Measurements from ENCODE around the gene PCDH15.
"Not testable (repeated sequence)": the region's sequence is repeated elsewhere in the genome, so short reads cannot be mapped to it uniquely, and the experiment has no call there.

Gene PCDH15

DNA sequence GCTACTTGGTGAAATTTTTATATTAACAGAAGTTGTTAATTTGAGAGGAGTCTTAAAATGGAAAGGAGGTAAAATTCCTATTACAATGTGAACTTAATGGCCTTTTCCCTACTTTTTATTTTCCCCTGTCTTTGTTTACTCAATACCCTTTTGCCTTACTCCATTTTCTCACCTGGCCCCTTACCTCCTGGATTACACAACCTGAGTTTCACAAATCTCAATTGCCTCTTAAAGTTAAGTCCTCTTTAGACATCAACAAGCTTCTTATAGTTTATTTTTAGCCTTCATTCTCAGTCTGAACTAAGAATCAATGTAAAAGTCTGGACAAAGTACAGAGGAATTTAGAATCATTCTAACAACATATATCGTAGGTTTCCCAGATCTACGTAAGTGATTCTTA lies 247.0 kb downstream of the PCDH15 start:
- no peak for DNase-seq (ENCODE audit: low read depth)

DNA sequence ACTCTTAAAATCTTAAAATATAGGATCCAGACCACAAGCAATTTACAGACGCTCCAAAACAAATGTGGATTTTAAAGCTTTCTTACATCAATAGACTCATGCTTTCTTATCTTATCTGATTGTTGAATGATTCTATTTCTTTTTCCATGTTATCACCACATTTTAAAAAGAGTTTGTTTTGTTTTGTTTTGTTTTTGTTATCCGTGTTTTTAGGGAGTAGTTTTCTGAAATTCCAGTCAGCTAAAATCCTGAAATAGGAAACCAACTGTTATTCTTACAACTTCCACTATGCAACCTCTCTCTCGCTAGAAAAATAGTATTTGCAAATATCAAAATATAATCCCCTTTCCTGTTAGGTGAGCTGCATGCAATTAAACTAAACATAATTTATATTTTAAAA lies 251.0 kb downstream of the PCDH15 start:
- DNase-seq (ENCODE audit: low read depth), result no peak

DNA sequence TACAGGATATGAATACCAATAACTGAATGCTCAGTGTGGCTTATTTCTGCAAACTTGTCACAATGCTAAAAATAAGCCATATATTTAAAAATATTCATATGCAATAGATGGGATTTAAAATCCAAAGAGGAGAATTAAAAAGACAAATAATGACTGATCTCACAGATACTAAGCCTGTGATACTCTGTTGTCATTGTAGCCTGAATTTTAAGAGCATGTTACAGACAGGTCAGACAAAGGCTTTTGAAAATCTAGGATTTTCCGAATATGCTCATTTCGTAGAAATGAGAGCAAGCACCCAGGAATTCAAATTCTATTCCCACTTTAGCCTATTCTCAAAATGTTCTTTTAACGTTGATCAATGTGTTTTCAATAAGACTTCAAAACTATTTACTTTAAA lies 269.7 kb downstream of the PCDH15 start:
- DNase-seq (ENCODE audit: low read depth), result no peak

DNA sequence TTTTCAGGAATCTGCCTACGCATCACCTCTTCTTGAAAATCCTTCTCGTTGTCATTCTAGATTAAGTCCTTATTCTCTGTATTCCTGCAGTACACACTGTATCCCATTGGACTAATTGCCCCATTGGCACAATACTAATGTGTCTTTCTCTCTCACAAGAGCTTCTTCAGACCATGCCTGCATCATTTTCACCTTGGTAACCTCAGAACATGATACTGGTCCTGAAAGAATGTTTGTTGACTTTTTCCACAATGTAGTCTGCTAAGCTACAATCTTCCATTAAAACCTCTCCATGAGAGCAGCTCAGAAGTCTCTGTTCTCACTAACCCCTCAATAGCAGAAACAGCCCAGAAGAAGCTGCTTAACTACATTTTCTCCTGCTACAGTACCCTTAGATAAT lies 270.7 kb downstream of the PCDH15 start:
- DNase-seq (ENCODE audit: low read depth), result no peak

DNA sequence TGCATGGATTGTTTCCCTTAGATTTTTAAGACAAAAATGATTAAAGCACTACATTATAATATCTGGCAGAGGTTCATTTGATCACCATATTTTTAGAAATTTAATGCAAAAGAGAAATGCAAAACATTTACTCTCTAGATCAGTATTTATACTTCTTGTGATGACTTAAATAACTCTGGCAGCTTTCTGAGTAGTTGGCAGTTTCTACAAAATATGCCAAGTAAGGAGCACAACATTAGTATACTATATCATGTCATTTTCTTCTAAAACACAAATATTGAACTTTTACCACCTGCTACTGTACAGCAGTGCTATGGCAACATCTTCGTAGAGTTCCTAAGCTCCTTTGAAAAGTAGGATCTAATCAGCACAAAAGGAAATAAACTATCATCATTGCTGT lies 275.2 kb downstream of the PCDH15 start:
- DNase-seq (ENCODE audit: low read depth), result no peak

DNA sequence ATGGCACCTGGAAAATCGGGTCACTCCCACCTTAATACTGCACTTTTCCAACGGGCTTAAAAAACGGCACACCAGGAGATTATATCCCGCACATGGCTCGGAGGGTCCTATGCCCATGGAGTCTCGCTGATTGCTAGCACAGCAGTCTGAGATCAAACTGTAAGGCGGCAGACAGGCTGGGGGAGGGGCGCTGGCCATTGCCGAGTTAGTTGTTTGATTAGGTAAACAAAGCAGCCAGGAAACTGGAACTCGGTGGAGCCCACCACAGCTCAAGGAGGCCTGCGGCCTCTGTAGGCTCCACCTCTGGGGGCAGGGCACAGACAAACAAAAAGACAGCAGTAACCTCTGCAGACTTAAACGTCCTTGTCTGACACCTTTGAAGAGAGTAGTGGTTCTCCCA lies 285.8 kb downstream of the PCDH15 start:
- not testable (repeated sequence) for DNase-seq (ENCODE audit: low read depth)

DNA sequence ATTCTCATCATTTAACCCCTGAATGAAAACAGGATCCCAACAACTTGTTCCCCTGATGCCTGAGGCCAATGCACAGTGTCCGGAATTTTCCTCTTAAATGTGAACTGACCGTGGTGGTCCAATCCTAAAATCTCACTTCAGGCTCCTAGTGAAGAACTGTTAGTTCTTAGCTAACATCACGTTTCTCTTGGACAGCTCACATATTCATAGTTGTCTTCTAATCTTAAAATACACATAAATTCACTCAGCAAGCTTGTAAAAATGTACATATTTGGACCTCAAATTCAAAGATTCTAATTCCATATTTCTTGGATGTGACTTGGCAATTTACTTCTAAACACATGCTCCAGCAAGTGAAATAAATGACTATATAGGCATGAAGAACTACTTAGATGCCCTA lies 297.2 kb downstream of the PCDH15 start:
- DNase-seq (ENCODE audit: low read depth), result no peak

DNA sequence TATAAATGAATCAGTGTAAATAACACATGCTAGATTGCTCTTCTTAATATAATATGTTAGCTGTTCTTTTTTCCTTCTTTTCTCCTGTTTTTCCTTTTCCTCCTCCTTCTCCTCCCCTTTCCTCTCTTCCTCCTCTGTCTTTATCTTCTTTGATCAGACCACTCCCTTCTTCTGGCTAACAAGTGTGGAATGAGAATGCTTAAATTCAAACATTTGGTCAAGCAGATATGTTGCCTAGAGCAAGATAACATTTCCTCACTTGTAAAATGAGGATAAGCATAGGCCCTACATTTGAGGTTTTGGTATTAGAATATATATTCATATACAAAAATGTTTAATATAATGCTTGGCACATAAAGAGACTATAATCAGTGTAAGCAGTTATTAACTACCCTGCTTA lies 299.1 kb downstream of the PCDH15 start:
- no peak for DNase-seq (ENCODE audit: low read depth)

DNA sequence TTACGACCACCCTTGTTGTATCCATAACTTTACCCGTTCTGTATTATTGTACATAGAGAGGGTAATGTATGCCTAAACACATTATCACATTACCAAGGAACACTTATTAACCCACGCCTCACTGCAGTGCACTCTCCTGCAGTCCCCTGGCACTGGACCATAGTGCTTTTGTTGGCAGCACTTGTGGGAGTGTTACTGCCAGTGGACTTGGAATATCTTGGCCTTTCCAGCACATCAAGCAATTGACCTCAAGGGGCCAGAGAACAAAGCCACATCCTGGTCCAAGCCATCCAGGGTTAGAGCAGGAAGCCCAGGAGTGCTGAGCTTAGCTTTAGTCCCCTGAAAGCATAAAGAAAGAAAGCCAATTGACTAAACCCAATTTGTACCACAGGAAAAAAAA lies 304.2 kb downstream of the PCDH15 start:
- DNase-seq (ENCODE audit: low read depth), result no peak

DNA sequence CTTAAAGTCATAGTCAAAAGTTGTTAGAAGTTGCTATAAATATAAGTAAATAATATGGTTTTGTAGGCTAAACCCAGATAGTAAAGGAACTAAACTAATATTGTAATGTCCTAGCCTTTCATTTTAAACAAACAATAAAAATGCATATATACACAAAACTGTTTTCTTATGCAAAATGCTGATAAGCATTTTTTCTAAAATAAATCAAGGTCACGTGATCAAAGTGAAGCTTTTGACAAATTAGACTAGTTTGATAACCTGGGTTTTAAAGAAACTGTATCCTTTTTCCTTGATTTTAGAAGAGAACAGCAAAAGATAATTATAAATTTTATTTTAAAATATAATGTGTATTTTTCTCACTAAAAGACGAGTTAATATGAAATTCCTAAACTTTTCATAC lies 313.3 kb downstream of the PCDH15 start:
- DNase-seq (ENCODE audit: low read depth), result no peak

DNA sequence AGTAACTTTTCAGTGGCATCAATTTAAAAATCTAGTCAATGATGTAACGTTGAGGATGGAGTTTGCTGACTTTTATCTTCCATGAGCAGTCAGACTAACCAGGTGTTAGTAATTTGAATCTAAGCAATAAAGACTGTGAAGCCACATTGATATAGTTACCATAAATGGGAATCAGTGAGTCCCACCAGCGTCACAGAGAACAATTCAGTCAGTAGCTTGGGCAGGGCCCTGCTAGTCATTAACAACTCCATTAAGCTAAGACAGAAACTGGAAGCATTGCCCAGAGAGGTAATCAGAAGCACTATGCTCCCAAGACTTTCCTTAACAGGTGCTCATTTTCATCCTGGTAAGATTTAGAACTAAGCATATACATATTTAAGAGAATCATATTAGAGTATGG lies 315.1 kb downstream of the PCDH15 start:
- no peak for DNase-seq (ENCODE audit: low read depth)

DNA sequence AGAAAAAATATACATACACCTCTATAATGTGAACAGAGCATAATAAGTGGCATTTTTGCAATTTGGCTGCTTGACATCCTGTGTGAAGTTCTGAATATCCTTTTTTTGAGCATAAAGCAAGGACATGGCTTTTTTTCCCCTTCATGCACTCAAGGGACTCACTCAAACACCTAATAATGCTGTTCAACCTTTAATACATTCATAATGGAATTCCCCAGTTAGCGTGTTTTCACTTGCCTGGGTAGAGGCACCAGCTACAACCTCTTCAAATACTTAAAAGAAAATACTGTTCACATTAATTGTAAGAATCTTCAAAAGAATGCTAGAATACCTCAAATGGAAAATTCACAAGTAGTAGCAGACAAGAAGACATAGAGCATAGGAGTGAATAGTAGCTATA lies 316.8 kb downstream of the PCDH15 start:
- no peak for DNase-seq (ENCODE audit: low read depth)

DNA sequence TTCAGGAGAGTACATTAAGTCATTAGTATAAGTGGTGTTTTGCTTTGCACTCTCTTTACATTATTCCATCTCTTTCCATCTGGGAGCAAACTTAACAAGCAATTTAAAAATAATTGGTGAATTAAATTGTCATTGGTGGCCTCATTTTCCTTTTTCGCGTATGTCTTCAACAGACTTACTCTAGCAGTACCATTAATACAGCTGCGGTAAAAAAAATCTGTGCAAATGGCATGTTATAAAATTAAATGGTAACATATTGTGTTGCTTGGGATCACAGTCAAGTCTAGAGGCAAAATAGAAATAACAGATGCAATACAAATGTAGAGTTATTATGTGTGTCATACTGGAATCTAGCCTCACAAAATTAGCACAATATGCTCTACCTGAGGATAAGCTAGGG lies 322.4 kb downstream of the PCDH15 start:
- DNase-seq (ENCODE audit: low read depth), result no peak

DNA sequence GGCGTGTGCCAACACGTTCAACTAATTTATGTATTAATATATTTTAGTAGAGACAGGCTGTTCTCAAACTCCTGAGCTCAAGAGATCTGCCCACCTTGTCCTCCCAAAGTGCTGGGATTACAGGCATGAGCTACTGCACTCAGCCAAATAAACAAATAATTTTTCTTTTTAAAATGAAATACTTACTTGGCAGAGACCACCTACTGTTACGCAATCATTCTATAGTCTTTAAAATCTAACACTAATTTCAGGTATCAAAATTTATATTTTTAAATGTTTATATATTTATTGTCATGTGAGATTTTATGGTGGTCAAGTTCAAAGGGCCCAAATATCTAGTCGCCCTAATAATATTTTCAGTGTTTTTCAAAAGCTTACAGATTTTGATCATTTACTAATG lies 323.3 kb downstream of the PCDH15 start:
- DNase-seq (ENCODE audit: low read depth), result no peak

DNA sequence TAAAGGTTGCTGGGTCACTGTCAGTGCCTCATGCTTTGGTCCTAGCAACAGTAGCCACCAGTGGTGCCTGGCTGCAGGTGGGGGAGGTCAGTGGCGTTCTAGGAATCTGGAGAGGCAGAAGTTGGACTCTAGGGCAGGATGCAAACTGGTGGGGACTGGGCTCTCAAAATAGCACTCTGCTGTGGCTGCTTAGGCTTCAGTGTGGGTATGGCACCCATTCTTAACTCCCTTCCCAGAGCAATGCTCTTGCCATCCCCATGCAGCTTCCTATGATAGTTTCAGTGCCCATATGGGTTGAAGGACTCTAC lies 330.8 kb downstream of the PCDH15 start:
- no peak for DNase-seq (ENCODE audit: low read depth)

DNA sequence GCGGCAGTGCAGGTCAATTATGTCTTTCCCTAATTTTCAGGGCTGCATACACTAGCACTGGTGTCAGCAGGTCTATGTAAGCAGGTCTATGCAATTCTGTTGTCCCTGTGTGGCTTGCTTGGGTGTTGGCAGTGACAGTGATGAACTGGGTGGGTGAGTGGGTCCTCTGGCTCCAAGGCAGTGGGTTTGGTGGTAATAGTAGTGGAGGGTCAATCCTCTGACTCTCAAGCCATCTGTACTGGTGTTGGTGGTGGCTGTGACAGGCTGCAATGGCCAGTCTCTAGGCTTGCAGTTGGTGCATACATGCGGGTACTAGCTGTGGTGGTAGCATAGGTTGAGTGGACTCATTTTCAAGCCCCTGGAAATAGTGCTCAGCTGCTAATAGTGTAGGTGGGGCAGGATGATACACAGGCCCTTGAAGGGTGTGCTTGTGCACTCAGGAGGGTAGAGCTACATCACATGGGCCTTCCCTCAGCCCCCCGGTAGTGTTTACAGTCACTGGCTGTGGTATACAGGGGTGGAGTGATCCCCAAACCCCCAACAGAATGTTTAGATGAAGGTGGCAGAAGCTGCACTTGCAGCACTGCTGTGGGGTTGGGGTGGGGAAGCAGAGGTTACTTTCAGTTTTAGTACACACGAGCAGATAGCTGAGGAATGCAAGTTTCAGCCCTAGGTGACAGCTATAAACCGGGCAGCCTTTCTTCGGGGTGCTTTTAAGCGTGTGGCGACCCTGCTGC lies 331.3 kb downstream of the PCDH15 start:
- no peak for DNase-seq (ENCODE audit: low read depth)

DNA sequence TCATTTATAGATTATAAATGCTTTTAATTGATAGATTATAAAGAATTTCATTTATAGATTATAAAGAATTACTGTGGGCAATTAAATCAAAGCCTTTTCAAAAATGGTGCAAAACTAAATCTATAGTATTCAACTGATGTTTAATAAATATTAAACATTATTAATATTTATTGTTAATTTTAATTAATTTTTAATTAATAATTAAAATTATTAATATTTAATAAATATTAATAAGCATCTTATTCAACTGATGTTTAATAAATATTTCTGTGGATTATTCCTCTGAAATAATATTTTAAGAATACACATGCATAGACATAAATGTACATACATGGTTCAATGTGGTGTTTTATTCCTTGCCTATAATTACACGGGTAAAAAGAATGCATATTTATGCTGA lies 346.8 kb downstream of the PCDH15 start:
- no peak for DNase-seq (ENCODE audit: low read depth)

DNA sequence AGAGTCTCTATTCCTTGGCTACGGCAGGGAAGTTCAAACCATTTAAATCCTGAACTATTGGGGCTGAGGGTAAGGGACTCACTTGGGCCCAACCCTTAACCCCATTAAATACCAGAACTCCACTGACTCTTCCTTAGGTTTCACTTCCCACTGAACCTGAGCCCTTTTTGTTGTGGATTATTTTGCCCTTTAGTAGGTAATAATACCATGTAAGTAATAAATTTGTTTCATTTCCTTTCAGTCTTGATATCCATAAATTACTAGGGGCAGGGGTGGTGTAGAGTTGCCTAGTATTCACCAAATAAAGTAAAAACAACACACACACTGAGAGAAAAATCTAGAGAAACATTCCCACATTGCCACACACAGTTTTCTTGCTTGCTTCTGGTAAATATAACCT lies 352.0 kb downstream of the PCDH15 start:
- no peak for DNase-seq (ENCODE audit: low read depth)

DNA sequence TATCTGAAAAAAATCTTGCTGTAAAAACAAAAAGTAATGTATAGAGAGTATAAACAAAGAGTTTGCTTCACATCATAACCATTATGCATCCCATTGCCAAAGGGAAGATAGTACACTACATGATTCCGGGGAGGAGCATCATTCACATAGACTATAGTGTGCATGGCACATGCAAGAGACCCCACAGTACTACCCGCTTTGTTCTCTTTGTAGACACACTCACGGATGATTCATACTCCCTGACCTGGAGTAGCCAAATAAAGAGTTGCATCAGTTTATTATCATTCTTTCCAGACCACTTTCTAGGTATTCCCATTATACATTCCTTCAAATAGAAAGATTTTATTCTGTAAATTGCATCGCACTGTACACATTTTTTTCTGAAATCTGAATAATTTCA lies 356.9 kb downstream of the PCDH15 start:
- no peak for DNase-seq (ENCODE audit: low read depth)

DNA sequence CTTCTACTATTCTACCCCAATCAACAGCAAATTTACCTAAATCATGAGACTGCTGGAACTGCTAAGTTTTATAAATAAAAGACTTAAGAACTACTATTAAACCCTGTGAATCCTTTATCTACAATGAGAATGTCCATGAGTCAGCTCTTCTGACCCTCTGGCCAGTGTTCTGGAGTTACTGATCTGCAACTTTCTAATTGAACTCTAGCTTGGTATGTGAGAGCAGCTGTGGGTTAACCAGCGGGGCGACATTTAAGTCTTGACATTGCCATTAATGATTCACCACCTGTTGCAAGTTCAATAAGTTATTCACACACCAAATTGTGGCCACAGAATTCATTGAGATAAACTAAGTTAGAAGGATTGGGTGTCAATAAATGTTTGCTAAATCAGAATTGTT lies 359.8 kb downstream of the PCDH15 start:
- DNase-seq (ENCODE audit: low read depth), result no peak

DNA sequence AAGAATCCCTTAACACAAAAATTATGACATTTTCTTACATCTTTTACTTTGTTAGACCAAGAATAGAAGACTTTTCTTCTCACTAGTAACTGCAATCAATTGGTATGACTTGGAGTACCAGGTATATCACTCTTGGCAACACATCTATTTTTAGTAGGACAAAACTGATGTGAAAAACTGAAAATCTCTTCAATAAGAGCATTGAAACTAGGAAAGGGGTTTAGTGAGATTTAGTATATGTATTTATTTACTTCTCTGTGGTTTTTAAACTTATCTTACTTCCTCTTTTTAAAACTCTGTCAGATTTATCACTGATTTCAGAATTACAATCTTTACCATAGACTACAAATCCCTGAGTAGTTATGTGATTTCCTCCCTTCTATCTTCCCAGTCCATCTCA lies 366.2 kb downstream of the PCDH15 start:
- DNase-seq (ENCODE audit: low read depth), result no peak

DNA sequence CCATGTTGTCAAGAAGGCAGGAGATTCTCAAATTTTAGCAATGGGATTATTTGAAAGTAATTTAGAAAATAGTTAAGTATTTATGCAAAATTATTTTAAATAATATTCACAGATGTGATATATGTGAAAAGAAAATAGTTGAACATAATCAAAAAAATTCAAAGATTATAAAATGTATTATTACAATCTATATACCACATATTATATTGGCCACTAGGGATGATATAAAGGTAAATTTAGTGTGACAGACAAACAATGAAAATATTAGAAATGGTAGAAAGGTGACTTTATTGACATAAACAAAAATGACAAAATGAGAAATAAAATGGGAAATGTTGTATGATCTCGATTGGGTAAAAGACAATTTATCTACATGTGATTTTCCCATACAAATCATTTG lies 385.5 kb downstream of the PCDH15 start:
- no peak for DNase-seq (ENCODE audit: low read depth)

DNA sequence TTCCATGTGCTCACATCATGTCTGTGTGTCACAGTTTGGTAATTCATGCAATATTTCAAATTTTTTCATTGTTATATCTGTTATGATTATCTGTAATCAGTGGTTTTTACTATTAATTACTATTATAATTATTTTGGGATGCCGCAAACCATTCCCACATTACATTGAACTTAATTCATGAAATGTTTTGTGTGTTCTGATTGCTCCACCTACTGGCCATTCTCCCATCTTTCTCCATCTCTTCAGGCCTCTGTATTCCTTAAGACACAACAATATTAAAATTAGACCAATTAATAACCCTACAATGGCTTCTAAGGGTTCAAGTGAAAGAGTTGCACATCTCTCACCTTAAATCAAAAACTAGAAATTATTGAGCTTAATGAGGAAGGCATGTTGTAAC lies 398.5 kb downstream of the PCDH15 start:
- no peak for DNase-seq (ENCODE audit: low read depth)

DNA sequence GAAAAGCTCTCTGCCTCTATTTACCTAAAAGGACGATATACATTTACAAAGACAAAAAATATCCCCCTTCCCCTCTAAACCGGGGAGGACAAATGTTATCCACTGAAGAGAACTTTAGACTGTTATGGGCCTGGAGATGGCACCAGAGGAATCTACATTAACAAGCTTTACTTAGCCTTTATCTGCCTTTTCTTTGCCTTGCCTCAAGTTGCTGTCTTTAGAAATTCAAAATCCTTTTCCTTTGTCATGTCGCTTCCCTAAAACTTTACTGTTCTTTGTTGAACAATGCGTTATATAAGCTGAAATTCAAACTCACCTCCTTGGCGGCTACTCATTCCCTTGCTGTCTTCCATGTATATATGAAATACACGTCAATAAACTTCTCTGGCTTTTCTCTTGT lies 405.0 kb downstream of the PCDH15 start:
- DNase-seq (ENCODE audit: low read depth), result no peak

DNA sequence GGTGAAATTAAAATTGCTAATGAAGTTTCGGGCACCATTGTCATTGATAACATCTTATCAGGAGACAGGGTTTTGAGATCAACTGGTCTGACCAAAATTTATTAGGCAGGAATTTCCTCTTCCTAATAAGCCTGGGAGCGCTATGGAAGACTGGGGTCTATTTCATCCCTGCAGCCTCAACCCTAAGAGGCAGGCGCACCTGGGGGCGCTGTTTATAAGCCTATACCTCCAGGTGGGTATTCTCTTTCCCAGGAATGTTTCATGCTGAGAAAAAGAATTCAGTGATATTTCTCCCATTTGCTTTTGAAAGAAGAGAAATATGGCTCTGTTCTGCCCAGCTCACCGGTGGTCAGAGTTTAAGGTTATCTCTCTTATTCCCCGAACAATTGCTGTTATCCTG lies 406.4 kb downstream of the PCDH15 start:
- not testable (repeated sequence) for DNase-seq (ENCODE audit: low read depth)

Measured in GM04504 (cell line).